Bronchial epithelial cell (primary cell): ENCODE measurements around the gene VPS11. TPM values are rescaled to one million over a fixed set of nuclear protein-coding genes. Genes with fewer than 3 reads are reported as not detected.

Experiments
- DNase-seq: peaks from one replicate; pipeline ENCODE4 v3.0.0-alpha.2; 2010; ENCODE audit warnings: low read depth
- FAIRE-seq: peaks from 2 replicates; lab custom pipeline; 2011; peaks lifted over from hg19 to GRCh38; lab: Jason Lieb, UNC
- H3K27me3 ChIP-seq: 2 replicates; pipeline ENCODE4 v1.5.1; 2011; ENCODE audit warnings: low read length; ENCODE audit not compliant: control insufficient read depth, insufficient read depth
- H3K36me3 ChIP-seq: 2 replicates; pipeline ENCODE4 v1.5.1; 2011; ENCODE audit warnings: low read length; ENCODE audit not compliant: control insufficient read depth, insufficient read depth
- H3K4me3 ChIP-seq: 2 replicates; pipeline ENCODE4 v1.5.1; 2011; ENCODE audit warnings: mild to moderate bottlenecking, low read depth, low read length, control low read depth
- total RNA-seq: library from RNA; depleted of rRNA; stranded (reverse); fragments of >200 nt; gene quantifications from 2 replicates; pipeline ENCODE4 v1.2.1, GENCODE V29; 2014
- TF ChIP-seq, protein P1 (sequence below): IDR thresholded peaks from 2 replicates; pipeline ENCODE4 v1.5.1; 2011; ENCODE audit warnings: mild to moderate bottlenecking, moderate library complexity, low read length, control low read depth, inconsistent platforms; ENCODE audit not compliant: insufficient read depth, severe bottlenecking

VPS11 gene
- total RNA-seq, 1 donor from 2014 or later, result 24.5 TPM

DNA sequence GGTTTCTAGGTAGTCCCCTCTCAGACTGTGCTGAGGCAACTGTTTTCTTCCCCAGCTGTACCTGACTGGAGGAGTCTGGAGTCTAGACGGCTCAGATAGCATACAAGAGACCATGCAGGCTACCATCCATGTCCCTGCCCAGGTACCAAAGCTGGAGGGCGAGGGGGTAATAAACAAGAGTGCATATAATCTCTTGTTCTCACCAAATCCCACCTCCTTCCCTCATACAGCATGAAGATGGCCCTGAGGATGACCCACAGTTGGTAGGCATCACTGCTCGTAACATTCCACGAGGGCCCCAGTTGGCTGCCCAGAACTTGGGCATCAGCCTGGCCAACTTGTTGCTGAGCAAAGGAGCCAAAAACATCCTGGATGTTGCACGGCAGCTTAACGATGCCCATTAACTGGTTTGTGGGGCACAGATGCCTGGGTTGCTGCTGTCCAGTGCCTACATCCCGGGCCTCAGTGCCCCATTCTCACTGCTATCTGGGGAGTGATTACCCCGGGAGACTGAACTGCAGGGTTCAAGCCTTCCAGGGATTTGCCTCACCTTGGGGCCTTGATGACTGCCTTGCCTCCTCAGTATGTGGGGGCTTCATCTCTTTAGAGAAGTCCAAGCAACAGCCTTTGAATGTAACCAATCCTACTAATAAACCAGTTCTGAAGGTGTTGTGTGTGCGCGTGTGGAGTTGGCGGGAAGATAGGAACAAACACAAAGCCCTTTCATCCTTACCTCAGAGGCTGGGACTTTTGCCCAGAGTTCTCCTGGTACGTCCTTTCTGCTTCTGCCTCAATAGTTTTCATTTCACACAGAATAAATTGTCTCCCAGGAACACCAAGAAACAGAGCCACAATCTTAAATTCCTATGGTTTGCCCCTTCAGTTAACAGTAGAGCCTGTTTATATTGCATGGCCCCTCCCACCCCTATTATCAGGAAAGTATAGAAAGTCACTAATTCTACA lies 25.5 kb downstream of the VPS11 start:
- peak overlapping the region; percentile 68 for H3K4me3 ChIP-seq
- TF ChIP-seq, protein P1, sequence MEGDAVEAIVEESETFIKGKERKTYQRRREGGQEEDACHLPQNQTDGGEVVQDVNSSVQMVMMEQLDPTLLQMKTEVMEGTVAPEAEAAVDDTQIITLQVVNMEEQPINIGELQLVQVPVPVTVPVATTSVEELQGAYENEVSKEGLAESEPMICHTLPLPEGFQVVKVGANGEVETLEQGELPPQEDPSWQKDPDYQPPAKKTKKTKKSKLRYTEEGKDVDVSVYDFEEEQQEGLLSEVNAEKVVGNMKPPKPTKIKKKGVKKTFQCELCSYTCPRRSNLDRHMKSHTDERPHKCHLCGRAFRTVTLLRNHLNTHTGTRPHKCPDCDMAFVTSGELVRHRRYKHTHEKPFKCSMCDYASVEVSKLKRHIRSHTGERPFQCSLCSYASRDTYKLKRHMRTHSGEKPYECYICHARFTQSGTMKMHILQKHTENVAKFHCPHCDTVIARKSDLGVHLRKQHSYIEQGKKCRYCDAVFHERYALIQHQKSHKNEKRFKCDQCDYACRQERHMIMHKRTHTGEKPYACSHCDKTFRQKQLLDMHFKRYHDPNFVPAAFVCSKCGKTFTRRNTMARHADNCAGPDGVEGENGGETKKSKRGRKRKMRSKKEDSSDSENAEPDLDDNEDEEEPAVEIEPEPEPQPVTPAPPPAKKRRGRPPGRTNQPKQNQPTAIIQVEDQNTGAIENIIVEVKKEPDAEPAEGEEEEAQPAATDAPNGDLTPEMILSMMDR, result no peak
- H3K36me3 ChIP-seq, result peaks cover 16% of the 10 kb centered on the region
- DNase-seq (no peak), FAIRE-seq (no peak)
- H3K27me3 ChIP-seq, result no peaks in the 10 kb centered on the region

DNA sequence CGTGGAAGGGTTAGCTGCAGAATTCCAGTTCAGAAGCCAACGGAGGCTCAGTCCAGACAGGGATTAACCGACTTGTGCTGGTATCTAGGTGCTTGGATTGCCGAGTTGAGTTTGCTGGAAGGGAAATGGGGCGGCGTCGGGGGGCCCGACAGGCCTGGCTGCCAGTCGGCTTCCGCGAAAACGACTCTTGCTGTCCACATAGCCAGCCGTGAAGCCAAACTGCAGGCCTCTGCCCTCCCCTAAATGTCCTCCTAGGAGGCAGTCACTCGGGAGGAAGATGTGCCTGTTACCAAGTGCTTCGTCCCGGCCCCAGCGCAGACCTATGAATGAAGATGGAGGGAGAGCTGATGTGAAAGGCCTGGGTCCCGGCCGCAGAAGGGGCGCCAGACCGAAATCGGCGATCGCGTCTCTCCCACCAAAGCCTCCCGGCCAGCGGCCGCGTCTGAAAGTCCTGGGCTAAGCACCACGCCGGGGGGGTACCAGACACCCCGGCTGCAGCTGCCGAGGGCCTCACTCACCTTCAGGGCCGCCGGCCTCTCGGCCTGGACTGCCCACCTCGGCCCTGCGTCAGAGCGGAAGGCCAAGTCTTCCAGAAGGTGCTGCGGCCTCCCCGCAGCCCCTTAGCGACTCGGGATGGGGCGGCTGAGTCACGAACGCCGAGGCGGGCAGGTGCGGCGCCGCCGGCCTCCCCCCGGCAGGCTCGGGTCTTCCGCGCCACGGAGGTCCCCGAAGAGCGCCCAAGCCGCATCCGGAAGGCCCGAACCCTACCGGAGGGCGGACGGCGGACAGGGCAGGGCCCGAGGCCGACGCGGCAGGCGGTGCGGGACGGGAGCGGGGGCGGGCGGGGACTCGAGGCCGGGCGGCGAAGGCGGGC lies 26.6 kb downstream of the VPS11 start:
- Histone ChIP-seq H3K27me3 (no peaks in the 10 kb centered on the region), H3K4me3 (peak overlapping the region; percentile 68), H3K36me3 (peaks cover 17% of the 10 kb centered on the region)
- FAIRE-seq (no peak), DNase-seq (no peak)
- TF ChIP-seq, protein P1, result no peak

DNA sequence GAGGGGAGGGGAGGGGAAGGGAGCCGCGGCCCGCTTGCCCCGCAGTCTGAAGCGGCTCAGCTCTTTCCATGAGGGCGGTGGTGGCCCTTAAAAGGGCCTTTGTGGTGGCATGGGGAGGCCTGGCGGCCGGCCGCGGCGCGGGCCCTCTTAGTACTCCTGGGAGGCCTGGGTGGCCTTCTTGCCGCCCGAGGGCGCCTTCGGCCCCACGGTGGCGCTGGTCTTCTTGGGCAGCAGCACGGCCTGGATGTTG lies 27.1 kb downstream of the VPS11 start:
- H3K27me3 ChIP-seq, result no peaks in the 10 kb centered on the region
- peaks cover 15% of the 10 kb centered on the region for H3K36me3 ChIP-seq
- TF ChIP-seq, protein P1, result peak; percentile 91
- peak; percentile 59 for DNase-seq
- no peak for FAIRE-seq
- peak overlapping the region; percentile 68 for H3K4me3 ChIP-seq

DNA sequence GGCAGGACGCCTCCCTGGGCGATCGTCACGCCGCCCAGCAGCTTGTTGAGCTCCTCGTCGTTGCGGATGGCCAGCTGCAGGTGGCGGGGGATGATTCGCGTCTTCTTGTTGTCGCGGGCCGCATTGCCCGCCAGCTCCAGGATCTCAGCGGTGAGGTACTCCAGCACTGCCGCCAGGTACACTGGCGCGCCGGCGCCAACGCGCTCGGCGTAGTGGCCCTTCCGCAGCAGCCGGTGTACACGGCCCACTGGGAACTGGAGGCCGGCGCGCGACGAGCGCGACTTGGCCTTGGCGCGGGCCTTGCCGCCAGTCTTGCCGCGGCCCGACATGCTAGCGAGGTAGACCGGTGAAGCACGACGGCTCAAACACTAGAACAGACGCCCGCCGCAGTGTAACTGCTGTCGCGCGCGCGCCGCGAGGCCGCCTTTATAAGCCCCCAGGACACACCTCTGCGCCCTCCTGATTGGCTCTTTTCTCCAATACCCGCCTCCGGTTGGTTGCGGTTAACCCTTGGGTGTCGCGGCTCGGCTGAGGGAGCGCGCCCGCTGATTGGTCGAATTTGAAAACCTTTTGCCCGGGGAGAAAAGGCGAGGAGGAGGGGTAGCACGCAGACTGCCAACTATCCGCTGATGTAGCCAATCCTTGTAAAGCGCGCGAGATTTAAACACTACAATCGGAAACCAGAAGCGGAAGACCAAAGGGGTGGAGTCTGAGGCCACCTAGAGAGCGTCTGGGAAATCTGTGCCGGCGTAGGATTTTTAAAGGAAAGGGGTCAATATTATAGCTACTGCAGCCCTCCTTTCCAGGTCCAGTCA lies 27.7 kb downstream of the VPS11 start:
- DNase-seq, result peak; percentile 98
- FAIRE-seq, result no peak
- Histone ChIP-seq H3K27me3 (no peaks in the 10 kb centered on the region), H3K36me3 (peaks cover 15% of the 10 kb centered on the region), H3K4me3 (peak overlapping the region; percentile 68)
- TF ChIP-seq, protein P1, result no peak

DNA sequence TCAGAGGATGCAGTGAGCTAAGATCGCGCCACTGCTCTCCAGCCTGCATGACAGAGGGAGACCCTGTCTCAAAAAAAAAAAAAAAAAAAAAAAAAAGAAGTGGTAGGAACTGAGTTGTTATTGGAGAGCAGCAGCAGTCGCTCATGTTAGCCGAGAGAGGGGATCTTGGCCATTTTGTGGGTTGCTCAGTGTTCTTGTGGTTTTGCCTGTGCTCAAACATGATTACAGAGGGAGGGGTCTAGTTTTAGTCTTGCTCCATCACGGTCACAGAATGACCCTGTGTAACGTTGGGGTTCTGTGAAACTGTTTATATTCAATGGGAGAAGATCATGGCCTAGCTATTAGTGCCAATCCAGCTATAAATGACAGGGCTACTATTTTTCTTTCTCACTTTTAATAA lies 32.1 kb downstream of the VPS11 start:
- no peak for FAIRE-seq
- no peaks in the 10 kb centered on the region for H3K27me3 ChIP-seq
- TF ChIP-seq, protein P1, result no peak
- peaks cover 13% of the 10 kb centered on the region for H3K36me3 ChIP-seq
- H3K4me3 ChIP-seq, result no peak overlapping the region
- DNase-seq, result no peak
